IMR-90 (cell line): ENCODE measurements around the gene CNPY1. TPM values are rescaled to one million over a fixed set of nuclear protein-coding genes. Genes with fewer than 3 reads are reported as not detected.

Experiments used
- ATAC-seq: fragments of 200-7000 bp; cut with Tn5 transposase; 2 replicates; pipeline ENCODE4 v1.9.1; 2020; ENCODE audit warnings: low read depth, mild to moderate bottlenecking, moderate library complexity
- BruUV-seq: library from RNA; stranded (reverse); fragments of 400-500 nt; replicated peaks from 2 replicates; lab custom pipeline; 2021; lab: Mats Ljungman, UMichigan
- CTCF ChIA-PET: fragments of 300-600 bp; formaldehyde crosslinking; extraction: SDS; loops from one replicate; lab custom pipeline; 2021; ENCODE audit warnings: antibody characterized with exemption; lab: Yijun Ruan, JAX
- POLR2A ChIA-PET: fragments of 300-600 bp; sonication (Branson Sonifier 250); formaldehyde crosslinking; loops from one replicate; lab custom pipeline; 2022; ENCODE audit warnings: antibody characterized with exemption; ENCODE audit not compliant: unreplicated experiment; lab: Charles Lee
- DNase-seq: peaks from one replicate; pipeline ENCODE4 v3.0.0; 2013
- H2AFZ ChIP-seq: replicated peaks from 2 replicates; pipeline ENCODE3; 2013; ENCODE audit warnings: low read length, mild to moderate bottlenecking; ENCODE audit not compliant: poor library complexity
- H2AK5ac ChIP-seq: 2 replicates; pipeline ENCODE4 v1.6.1; 2013; ENCODE audit warnings: low read depth, low read length, inconsistent platforms
- H2AK9ac ChIP-seq: replicated peaks from 2 replicates; pipeline ENCODE3; 2013; ENCODE audit warnings: mild to moderate bottlenecking, low read depth, low read length, moderate library complexity; ENCODE audit not compliant: poor library complexity
- H2BK120ac ChIP-seq: 2 replicates; pipeline ENCODE4 v1.6.1; 2013; ENCODE audit warnings: low read depth, low read length, inconsistent platforms
- H2BK15ac ChIP-seq: 3 replicates; pipeline ENCODE4 v1.6.1; 2013; ENCODE audit warnings: low read depth, low read length, inconsistent platforms
- H2BK20ac ChIP-seq: 2 replicates; pipeline ENCODE4 v1.6.1; 2013; ENCODE audit warnings: low read depth, mild to moderate bottlenecking, inconsistent platforms, low read length, moderate library complexity
- H2BK5ac ChIP-seq: 2 replicates; pipeline ENCODE4 v1.6.1; 2013; ENCODE audit warnings: mild to moderate bottlenecking, low read depth, low read length, inconsistent platforms; ENCODE audit not compliant: poor library complexity, severe bottlenecking
- H3K14ac ChIP-seq: replicated peaks from 2 replicates; pipeline ENCODE4 v1.6.1; 2013; ENCODE audit warnings: low read depth, low read length, inconsistent platforms
- H3K18ac ChIP-seq: 2 replicates; pipeline ENCODE4 v1.6.1; 2013; ENCODE audit warnings: low read depth, low read length, control low read depth
- H3K23ac ChIP-seq: 2 replicates; pipeline ENCODE4 v1.6.1; 2013; ENCODE audit warnings: low read depth, low read length, inconsistent platforms
- H3K27ac ChIP-seq: 2 replicates; pipeline ENCODE4 v1.5.1; 2013; ENCODE audit warnings: mild to moderate bottlenecking, control low read depth, low read length; ENCODE audit not compliant: insufficient read depth
- H3K27me3 ChIP-seq: 2 replicates; pipeline ENCODE4 v1.6.1; 2013; ENCODE audit warnings: low read length; ENCODE audit not compliant: control insufficient read depth, insufficient read depth
- H3K36me3 ChIP-seq: 2 replicates; pipeline ENCODE4 v1.6.1; 2013; ENCODE audit warnings: low read length, mixed read lengths; ENCODE audit not compliant: control insufficient read depth, insufficient read depth
- H3K4ac ChIP-seq: 2 replicates; pipeline ENCODE4 v1.6.1; 2013; ENCODE audit warnings: low read depth, low read length, inconsistent platforms
- H3K4me1 ChIP-seq: 2 replicates; pipeline ENCODE4 v1.6.1; 2013; ENCODE audit warnings: low read length, mixed read lengths; ENCODE audit not compliant: control insufficient read depth, insufficient read depth
- H3K4me2 ChIP-seq: 2 replicates; pipeline ENCODE4 v1.6.1; 2013; ENCODE audit warnings: low read depth, mild to moderate bottlenecking, control low read depth, low read length, moderate library complexity
- H3K4me3 ChIP-seq: 2 replicates; pipeline ENCODE4 v1.5.1; 2013; ENCODE audit warnings: low read depth, mild to moderate bottlenecking, control low read depth, low read length, moderate library complexity; ENCODE audit not compliant: insufficient read depth
- H3K56ac ChIP-seq: 2 replicates; pipeline ENCODE4 v1.6.1; 2013; ENCODE audit warnings: low read length, inconsistent platforms; ENCODE audit not compliant: insufficient read depth; ENCODE audit errors: extremely low read depth
- H3K79me1 ChIP-seq, 2 experiments: 2 replicates each; pipeline ENCODE4 v1.6.1; 2013; ENCODE audit warnings: low read length in 2 of 2, inconsistent platforms in 1 of 2, low read depth in 1 of 2
- H3K9ac ChIP-seq: 2 replicates; pipeline ENCODE4 v1.6.1; 2013; ENCODE audit warnings: low read depth, low read length, control low read depth
- H3K9me1 ChIP-seq: 2 replicates; pipeline ENCODE4 v1.6.1; 2013; ENCODE audit warnings: low read length, inconsistent platforms; ENCODE audit not compliant: insufficient read depth
- H3K9me3 ChIP-seq: 2 replicates; pipeline ENCODE4 v1.6.1; 2013; ENCODE audit warnings: low read length; ENCODE audit not compliant: control insufficient read depth, insufficient read depth
- H4K20me1 ChIP-seq: 2 replicates; pipeline ENCODE4 v1.6.1; 2013; ENCODE audit warnings: low read length, inconsistent platforms; ENCODE audit not compliant: insufficient read depth
- H4K5ac ChIP-seq: 2 replicates; pipeline ENCODE4 v1.6.1; 2013; ENCODE audit warnings: mild to moderate bottlenecking, low read depth, low read length, control low read depth
- H4K8ac ChIP-seq, 2 experiments: 2 replicates each; pipeline ENCODE4 v1.6.1; 2013; ENCODE audit warnings: low read depth in 2 of 2, low read length in 2 of 2, control low read depth in 1 of 2, inconsistent platforms in 1 of 2
- H4K91ac ChIP-seq: 2 replicates; pipeline ENCODE4 v1.6.1; 2013; ENCODE audit warnings: low read depth, low read length, inconsistent platforms; ENCODE audit not compliant: insufficient read depth
- MAFK ChIP-seq: IDR thresholded peaks from 2 replicates; pipeline ENCODE4 v1.6.1; 2012; ENCODE audit warnings: low read depth, low read length, improper control_type of control experiment
- MAZ ChIP-seq: IDR thresholded peaks from 2 replicates; pipeline ENCODE4 v1.6.1; 2012; ENCODE audit warnings: low read depth, mild to moderate bottlenecking, low read length, improper control_type of control experiment, moderate library complexity, borderline replicate concordance
- NFE2L2 ChIP-seq: fragments of 150-350 bp; IDR thresholded peaks from 2 replicates; pipeline ENCODE4 v1.6.1; 2016; ENCODE audit warnings: low read depth, mild to moderate bottlenecking, low read length
- WGBS, 2 experiments: methylation state at CpG; one replicate each; pipeline versions ENCODE4 v1.1.5 to v1.1.7; 2013; ENCODE audit warnings: missing lambda C conversion rate in 2 of 2; ENCODE audit not compliant: insufficient read length in 1 of 2; ENCODE audit errors: extremely low coverage in 2 of 2; 5-methylcytosine and 5-hydroxymethylcytosine counted together
- dilution Hi-C: fragments of 300-500 bp; cut with HindIII; formaldehyde crosslinking; loops from one replicate; pipeline ENCODE4 v1.14.3; 2018; ENCODE audit warnings: low sequenced_read_pairs; ENCODE audit not compliant: unreplicated experiment
- in situ Hi-C: fragments of 300-500 bp; cut with MboI; formaldehyde crosslinking; loops from 3 replicates; pipeline ENCODE4 v1.14.3; 2019; ENCODE audit warnings: low sequenced_read_pairs, inconsistent platforms, mixed read lengths
- intact Hi-C: fragments of 100-400 bp; cut with micrococcal nuclease; formaldehyde crosslinking; loops from 2 replicates; pipeline ENCODE4 v1.10.0; 2022
- polyA plus RNA-seq, 3 experiments: library from polyadenylated mRNA; depleted of rRNA; stranded (reverse); fragments of >200 nt; gene quantifications; 2 replicates each; pipeline ENCODE4 v1.2.3, GENCODE V29; 2012; ENCODE audit warnings: low replicate concordance in 1 of 3
- total RNA-seq: library from RNA; depleted of rRNA; stranded (reverse); fragments of >200 nt; gene quantifications from 2 replicates; pipeline ENCODE4 v1.2.3, GENCODE V29; 2012

Gene CNPY1
- total and polyA plus RNA-seq, 2 of the 4 experiments (the other 2 are of a cell fraction) = not detected

- Histone ChIP-seq H2AK9ac (no peak overlapping the region), H3K4me2 (no peak overlapping the region), H4K20me1 (no peaks in the 10 kb centered on the region), H3K36me3 (no peaks in the 10 kb centered on the region), H3K18ac (no peak overlapping the region), H3K9me3 (0 out of 2 replicates have a peak, but pooled peaks cover 4% of the 10 kb centered on the region), H3K27me3 (peaks cover 90% of the 10 kb centered on the region), H4K5ac (no peak overlapping the region), H2BK15ac (no peak overlapping the region), H2BK20ac (no peak overlapping the region), H3K27ac (no peak overlapping the region), H3K23ac (no peak overlapping the region), H2BK5ac (no peak overlapping the region), H3K79me1 (no peaks in the 10 kb centered on the region), H3K9me1 (no peaks in the 10 kb centered on the region; the same call in 1 of the 2 replicates), H3K4ac (no peak overlapping the region), H2AFZ (no peak overlapping the region), H3K9ac (no peak overlapping the region), H3K14ac (no peak overlapping the region), H4K91ac (no peak overlapping the region), H3K4me3 (no peak overlapping the region), H2BK120ac (no peak overlapping the region), H2AK5ac (no peak overlapping the region), H3K4me1 (no peaks in the 10 kb centered on the region), H4K8ac (no peak overlapping the region), H3K56ac (no peak overlapping the region)
- in situ Hi-C loops (no loop called here), dilution Hi-C loops (no loop called here), intact Hi-C loops (loop anchor here (10.0 kb wide), 2 partner anchors 78 to 158 kb away; partner anchors contain the start of gene INSIG1)
- no CpG with 5 or more reads among the region's 5 CpGs for WGBS, 2 experiments
- no peak for DNase-seq
- ChIA-PET POLR2A (no interaction called here), CTCF (no interaction called here)
- no peak for ATAC-seq
- BruUV-seq = no TSS peak
- TF ChIP-seq MAFK (no peak), MAZ (no peak), NFE2L2 (no peak)
These were observed 93.7 kb downstream of the CNPY1 start for GRCh38 chr7:155452505-155453295.
